CD4-positive, alpha-beta T cell (primary cell): ENCODE results near the gene TCTN2. TPM values are rescaled to one million over a fixed set of nuclear protein-coding genes. Genes with fewer than 3 reads are reported as not detected.

Experiments used
- ATAC-seq: fragments of 200-7000 bp; cut with Tn5 transposase; one replicate; pipeline ENCODE4 v1.10.0; 2022; ENCODE audit warnings: mild to moderate bottlenecking; ENCODE audit not compliant: poor library complexity
- CTCF ChIA-PET: fragments of 350-600 bp; sonication (Branson Sonifier 250); formaldehyde crosslinking; loops from one replicate; lab custom pipeline; 2021; ENCODE audit warnings: antibody characterized with exemption, inconsistent platforms; lab: Charles Lee
- POLR2A ChIA-PET: fragments of 350-600 bp; sonication (Branson Sonifier 250); formaldehyde crosslinking; loops from one replicate; lab custom pipeline; 2021; ENCODE audit warnings: antibody characterized with exemption, inconsistent platforms; lab: Charles Lee
- DNase-seq, 14 experiments: peaks; one replicate each; pipeline ENCODE4 v3.0.0-alpha.2; 2013 to 2020; ENCODE audit warnings: mixed read lengths in 2 of 14
- H3K27ac ChIP-seq, 2 donors: one replicate each; pipeline versions ENCODE4 v1.5.1 to v1.7.0; 2013; ENCODE audit warnings: low read length in 2 of 2, low read depth in 1 of 2, mild to moderate bottlenecking in 1 of 2
- H3K27me3 ChIP-seq, 2 experiments: 1 replicate in 1 of 2; 2 replicates in 1 of 2; pipeline versions ENCODE4 v1.6.1 to v1.7.0; 2013; ENCODE audit warnings: low read length in 2 of 2, control low read depth in 1 of 2, mild to moderate bottlenecking in 1 of 2, moderate library complexity in 1 of 2; ENCODE audit not compliant: insufficient read depth in 2 of 2, control insufficient read depth in 1 of 2
- H3K36me3 ChIP-seq: one replicate; pipeline ENCODE4 v1.6.1; 2013; ENCODE audit warnings: low read length, control low read depth; ENCODE audit not compliant: insufficient read depth
- H3K4me1 ChIP-seq: one replicate; pipeline ENCODE4 v1.6.1; 2013; ENCODE audit warnings: low read length, control low read depth; ENCODE audit not compliant: insufficient read depth
- H3K4me3 ChIP-seq: one replicate; pipeline ENCODE4 v1.5.1; 2013; ENCODE audit warnings: mild to moderate bottlenecking, low read length, moderate library complexity
- H3K9me3 ChIP-seq, 2 experiments: 1 replicate in 1 of 2; 2 replicates in 1 of 2; pipeline versions ENCODE4 v1.6.1 to v1.7.0; 2013; ENCODE audit warnings: low read length in 2 of 2, mild to moderate bottlenecking in 2 of 2, control low read depth in 1 of 2, moderate library complexity in 1 of 2; ENCODE audit not compliant: control insufficient read depth in 1 of 2, insufficient read depth in 1 of 2
- H3K27ac Mint-ChIP-seq: one replicate; pipeline ENCODE4 v1.8.0; 2020; ENCODE audit warnings: mixed read lengths
- H3K27me3 Mint-ChIP-seq: one replicate; pipeline ENCODE4 v1.8.0; 2021; ENCODE audit warnings: mixed read lengths
- H3K36me3 Mint-ChIP-seq: one replicate; pipeline ENCODE4 v1.8.0; 2021; ENCODE audit warnings: low read depth, mixed read lengths
- H3K4me1 Mint-ChIP-seq: one replicate; pipeline ENCODE4 v1.8.0; 2021; ENCODE audit warnings: low read depth, mixed read lengths
- H3K4me3 Mint-ChIP-seq: one replicate; pipeline ENCODE4 v1.8.0; 2020; ENCODE audit warnings: mild to moderate bottlenecking, mixed read lengths
- H3K9me3 Mint-ChIP-seq: one replicate; pipeline ENCODE4 v1.8.0; 2020; ENCODE audit warnings: mixed read lengths
- intact Hi-C, 2 experiments: fragments of 100-400 bp; cut with DNase I in 1 of 2; cut with micrococcal nuclease in 1 of 2; formaldehyde crosslinking; loops; one replicate each; pipeline versions ENCODE4 v1.15.1 to v1.9.0; 2023 to 2025; cut with DNase I, micrococcal nuclease
- total RNA-seq, 174 experiments: library from RNA in 2 of 174; stranded (reverse) in 2 of 174; gene quantifications; one replicate each; pipeline ENCODE4 v1.2.3 and lab custom pipeline; 2021 to 2026
- TF ChIP-seq, protein P1 (sequence below): fragments of 200-600 bp; IDR thresholded peaks from one replicate; pipeline ENCODE4 v1.8.0; 2022; ENCODE audit warnings: antibody characterized with exemption, mild to moderate bottlenecking

TCTN2 gene
- total RNA-seq, 2 experiments from 2014 or later = 3.2 to 3.5 TPM

GRCh38 chr12:123671876-123672275 lies 963 bp downstream of the TCTN2 start:
- H3K36me3 Mint-ChIP-seq = peaks cover 20% of the 10 kb centered on the region
- H3K4me1 ChIP-seq = peaks cover 18% of the 10 kb centered on the region
- H3K27me3 Mint-ChIP-seq = no peaks in the 10 kb centered on the region
- no peak overlapping the region for H3K27ac Mint-ChIP-seq
- TF ChIP-seq, protein P1, sequence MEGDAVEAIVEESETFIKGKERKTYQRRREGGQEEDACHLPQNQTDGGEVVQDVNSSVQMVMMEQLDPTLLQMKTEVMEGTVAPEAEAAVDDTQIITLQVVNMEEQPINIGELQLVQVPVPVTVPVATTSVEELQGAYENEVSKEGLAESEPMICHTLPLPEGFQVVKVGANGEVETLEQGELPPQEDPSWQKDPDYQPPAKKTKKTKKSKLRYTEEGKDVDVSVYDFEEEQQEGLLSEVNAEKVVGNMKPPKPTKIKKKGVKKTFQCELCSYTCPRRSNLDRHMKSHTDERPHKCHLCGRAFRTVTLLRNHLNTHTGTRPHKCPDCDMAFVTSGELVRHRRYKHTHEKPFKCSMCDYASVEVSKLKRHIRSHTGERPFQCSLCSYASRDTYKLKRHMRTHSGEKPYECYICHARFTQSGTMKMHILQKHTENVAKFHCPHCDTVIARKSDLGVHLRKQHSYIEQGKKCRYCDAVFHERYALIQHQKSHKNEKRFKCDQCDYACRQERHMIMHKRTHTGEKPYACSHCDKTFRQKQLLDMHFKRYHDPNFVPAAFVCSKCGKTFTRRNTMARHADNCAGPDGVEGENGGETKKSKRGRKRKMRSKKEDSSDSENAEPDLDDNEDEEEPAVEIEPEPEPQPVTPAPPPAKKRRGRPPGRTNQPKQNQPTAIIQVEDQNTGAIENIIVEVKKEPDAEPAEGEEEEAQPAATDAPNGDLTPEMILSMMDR = no peak
- peak overlapping the region; percentile 89 for H3K4me3 Mint-ChIP-seq
- no peaks in the 10 kb centered on the region for H3K9me3 ChIP-seq
- no peak for ATAC-seq
- intact Hi-C loops = loop anchor here in 1 of 2 experiments (2.0 kb wide), 1 partner anchor 41 kb away; the partner anchor contains the start of gene ATP6V0A2
- peak overlapping the region; percentile 94 for H3K4me3 ChIP-seq
- no peak overlapping the region for H3K27ac ChIP-seq
- no peak for DNase-seq
- no peaks in the 10 kb centered on the region for H3K27me3 ChIP-seq
- POLR2A ChIA-PET = no interaction called here
- no peaks in the 10 kb centered on the region for H3K9me3 Mint-ChIP-seq
- CTCF ChIA-PET = interaction anchor here (0.6 kb wide), 1 partner anchor 40 kb away, joined by 3 read pairs; no protein-coding TSS in a partner anchor
- H3K36me3 ChIP-seq = peaks cover 12% of the 10 kb centered on the region
- H3K4me1 Mint-ChIP-seq = peaks cover 15% of the 10 kb centered on the region

- H3K4me3 ChIP-seq = no peak overlapping the region
- Mint-ChIP-seq H3K36me3 (peaks cover 31% of the 10 kb centered on the region), H3K27me3 (no peaks in the 10 kb centered on the region), H3K4me1 (peaks cover 15% of the 10 kb centered on the region), H3K4me3 (no peak overlapping the region), H3K9me3 (no peaks in the 10 kb centered on the region), H3K27ac (no peak overlapping the region)
- TF ChIP-seq, protein P1 = no peak
- no peaks in the 10 kb centered on the region for H3K9me3 ChIP-seq
- intact Hi-C loops = loop anchor here in 1 of 2 experiments (2.0 kb wide), 1 partner anchor 41 kb away; no protein-coding TSS in a partner anchor
- H3K4me1 ChIP-seq = peaks cover 18% of the 10 kb centered on the region
- H3K27ac ChIP-seq = no peak overlapping the region
- ChIA-PET CTCF (no interaction called here), POLR2A (interaction anchor here (0.6 kb wide), 1 partner anchor 36 kb away, joined by 3 read pairs; no protein-coding TSS in a partner anchor)
- peaks cover 12% of the 10 kb centered on the region for H3K36me3 ChIP-seq
- ATAC-seq (no peak), DNase-seq (no peak)
- H3K27me3 ChIP-seq = no peaks in the 10 kb centered on the region
Measured at GRCh38 chr12:123675436-123675835, 4.5 kb downstream of the TCTN2 start.

DNA sequence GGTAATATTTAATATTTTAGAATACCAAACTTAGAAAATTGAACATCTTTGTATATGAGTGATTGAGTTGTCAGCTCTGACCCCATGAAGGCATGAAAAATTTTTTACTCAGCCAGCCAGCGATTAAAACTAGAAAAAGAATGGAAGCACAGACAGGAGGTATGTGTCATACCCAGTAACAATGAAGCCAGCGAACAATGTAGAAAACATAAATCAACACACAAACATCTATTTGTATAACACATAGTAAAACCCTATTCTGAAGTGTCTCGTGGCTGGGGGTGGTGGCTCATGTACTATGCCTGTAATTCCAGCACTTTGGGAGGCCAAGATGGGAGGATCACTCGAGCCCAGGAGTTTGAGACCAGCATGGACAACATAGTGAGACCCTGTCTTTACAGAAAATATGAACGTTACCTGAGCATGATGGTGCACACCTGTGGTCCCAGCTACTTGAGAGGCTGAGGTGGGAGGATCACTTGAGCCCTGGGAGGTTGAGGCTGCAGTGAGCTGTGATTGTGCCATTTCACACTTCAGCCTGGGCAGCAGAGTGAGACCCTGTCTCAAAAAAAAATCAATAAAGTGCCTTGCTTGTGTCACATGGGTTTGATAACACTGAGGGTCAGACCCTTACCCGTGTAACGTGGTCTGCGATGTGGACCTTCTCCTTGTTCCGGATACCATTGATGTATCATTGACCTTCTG lies 5.9 kb downstream of the TCTN2 start:
- peaks cover 7% of the 10 kb centered on the region for H3K4me1 Mint-ChIP-seq
- CTCF ChIA-PET = interaction anchor here (0.6 kb wide), 1 partner anchor 10 kb away, joined by 3 read pairs; no protein-coding TSS in a partner anchor
- no peaks in the 10 kb centered on the region for H3K9me3 Mint-ChIP-seq
- DNase-seq (no peak), ATAC-seq (no peak)
- no peaks in the 10 kb centered on the region for H3K27me3 Mint-ChIP-seq
- Histone ChIP-seq H3K4me1 (peaks cover 6% of the 10 kb centered on the region), H3K9me3 (no peaks in the 10 kb centered on the region), H3K36me3 (peaks cover 12% of the 10 kb centered on the region), H3K27me3 (no peaks in the 10 kb centered on the region), H3K27ac (no peak overlapping the region), H3K4me3 (no peak overlapping the region)
- intact Hi-C loops = no loop called here
- POLR2A ChIA-PET = no interaction called here
- no peak overlapping the region for H3K27ac Mint-ChIP-seq
- TF ChIP-seq, protein P1 = no peak
- no peak overlapping the region for H3K4me3 Mint-ChIP-seq
- H3K36me3 Mint-ChIP-seq = peaks cover 39% of the 10 kb centered on the region
